Endodermal cell (in vitro differentiated cells): Measurements from ENCODE around the gene HOXC6. TPM values are rescaled to one million over a fixed set of nuclear protein-coding genes. Genes with fewer than 3 reads are reported as not detected.

Source experiments
- DNase-seq: peaks from one replicate; pipeline ENCODE4 v3.0.0-alpha.2; 2017
- H3K27ac ChIP-seq: 2 replicates; pipeline ENCODE4 v1.5.1; 2013; ENCODE audit warnings: mild to moderate bottlenecking, low read depth, low read length, moderate library complexity
- H3K27me3 ChIP-seq: 2 replicates; pipeline ENCODE4 v1.6.1; 2013; ENCODE audit warnings: mild to moderate bottlenecking, low read length, moderate library complexity; ENCODE audit not compliant: insufficient read depth, control insufficient read depth, poor library complexity, severe bottlenecking
- H3K36me3 ChIP-seq: 2 replicates; pipeline ENCODE4 v1.7.0; 2013; ENCODE audit warnings: mild to moderate bottlenecking, low read length, moderate library complexity; ENCODE audit not compliant: control insufficient read depth, insufficient read depth
- H3K4me1 ChIP-seq: one replicate; pipeline ENCODE4 v1.7.0; 2013; ENCODE audit warnings: low read length; ENCODE audit not compliant: control insufficient read depth, insufficient read depth
- H3K4me3 ChIP-seq: 2 replicates; pipeline ENCODE4 v1.5.1; 2013; ENCODE audit warnings: mild to moderate bottlenecking, low read length, moderate library complexity
- H3K9ac ChIP-seq: 2 replicates; pipeline ENCODE4 v1.6.1; 2013; ENCODE audit warnings: mild to moderate bottlenecking, low read length, moderate library complexity; ENCODE audit not compliant: poor library complexity, severe bottlenecking; ENCODE audit errors: extremely low read depth
- H3K9me3 ChIP-seq: 2 replicates; pipeline ENCODE4 v1.6.1; 2013; ENCODE audit warnings: mild to moderate bottlenecking, low read length, moderate library complexity; ENCODE audit not compliant: control insufficient read depth
- H3K27ac Mint-ChIP-seq: 2 replicates; pipeline ENCODE4 v1.8.0; 2020; ENCODE audit warnings: mixed read lengths
- H3K27me3 Mint-ChIP-seq: 2 replicates; pipeline ENCODE4 v1.8.0; 2021; ENCODE audit warnings: mild to moderate bottlenecking, mixed read lengths; ENCODE audit not compliant: insufficient read depth
- H3K36me3 Mint-ChIP-seq: 2 replicates; pipeline ENCODE4 v1.8.0; 2020; ENCODE audit warnings: low read depth, mixed read lengths
- H3K4me1 Mint-ChIP-seq: 2 replicates; pipeline ENCODE4 v1.8.0; 2020; ENCODE audit warnings: mixed read lengths
- H3K4me3 Mint-ChIP-seq: 2 replicates; pipeline ENCODE4 v1.8.0; 2020; ENCODE audit warnings: mild to moderate bottlenecking, moderate library complexity, mixed read lengths
- H3K9me3 Mint-ChIP-seq: 2 replicates; pipeline ENCODE4 v1.8.0; 2020; ENCODE audit warnings: mild to moderate bottlenecking, mixed read lengths
- CTCF ChIP-seq: fragments of 200-600 bp; sonication (generic); conservative IDR thresholded peaks from 2 replicates; pipeline ENCODE4 v1.5.0; 2021; ENCODE audit warnings: antibody characterized with exemption, mild to moderate bottlenecking
- WGBS, 2 experiments: methylation state at CpG; one replicate each; pipeline versions ENCODE4 v1.1.5 to v1.1.7; 2013; ENCODE audit warnings: missing lambda C conversion rate in 2 of 2, mixed read lengths in 1 of 2; ENCODE audit not compliant: insufficient coverage in 1 of 2, insufficient read length in 1 of 2; 5-methylcytosine and 5-hydroxymethylcytosine counted together
- total RNA-seq, 2 donors: library from RNA; stranded (reverse); fragmentation: NEBNext Ultra II Directional in 1 of 2; extraction: Animal tissue kit (Norgen Biotek cat#: 25700) in 1 of 2; gene quantifications; 2 replicates in 1 of 2; 3 replicates in 1 of 2; pipeline ENCODE4 v1.2.1, GENCODE V29; 2021

Gene HOXC6
- total RNA-seq, 2 donors from 2014 or later: not detected

- H3K36me3 Mint-ChIP-seq: no peaks in the 10 kb centered on the region
- H3K27me3 ChIP-seq: peaks cover 100% of the 10 kb centered on the region
- no peak overlapping the region for H3K27ac Mint-ChIP-seq
- no peaks in the 10 kb centered on the region for H3K9me3 ChIP-seq
- no peak overlapping the region for H3K9ac ChIP-seq
- no peak overlapping the region for H3K4me3 ChIP-seq
- TF ChIP-seq CTCF: no peak
- no peaks in the 10 kb centered on the region for H3K4me1 ChIP-seq
- H3K36me3 ChIP-seq: no peaks in the 10 kb centered on the region
- H3K4me3 Mint-ChIP-seq: no peak overlapping the region
- no peaks in the 10 kb centered on the region for H3K9me3 Mint-ChIP-seq
- H3K4me1 Mint-ChIP-seq: peaks cover 3% of the 10 kb centered on the region
- DNase-seq: no peak
- 5 to 6% methylated on average over 11 to 23 of the region's 24 CpGs for WGBS, 2 experiments
- peaks cover 100% of the 10 kb centered on the region for H3K27me3 Mint-ChIP-seq
- H3K27ac ChIP-seq: no peak overlapping the region
Observed at GRCh38 chr12:54054742-54055194, 26.5 kb downstream of the HOXC6 start.

GRCh38 chr12:54055552-54055951 is 27.3 kb downstream of the HOXC6 start:
- Mint-ChIP-seq H3K27me3 (peaks cover 100% of the 10 kb centered on the region), H3K27ac (no peak overlapping the region), H3K36me3 (no peaks in the 10 kb centered on the region), H3K4me3 (no peak overlapping the region), H3K9me3 (no peaks in the 10 kb centered on the region), H3K4me1 (peaks cover 3% of the 10 kb centered on the region)
- H3K27me3 ChIP-seq: peaks cover 100% of the 10 kb centered on the region
- no peaks in the 10 kb centered on the region for H3K9me3 ChIP-seq
- H3K36me3 ChIP-seq: no peaks in the 10 kb centered on the region
- H3K4me3 ChIP-seq: no peak overlapping the region
- no peak for TF ChIP-seq CTCF
- H3K9ac ChIP-seq: no peak overlapping the region
- DNase-seq: no peak
- 6% methylated on average over 2 of the region's 2 CpGs; no CpG with 5 or more reads in 1 of the 2 experiments for WGBS, 2 experiments
- no peaks in the 10 kb centered on the region for H3K4me1 ChIP-seq
- H3K27ac ChIP-seq: no peak overlapping the region

GRCh38 chr12:54056110-54056509 is 27.9 kb downstream of the HOXC6 start:
- H3K27ac Mint-ChIP-seq: no peak overlapping the region
- H3K27ac ChIP-seq: no peak overlapping the region
- H3K4me1 Mint-ChIP-seq: peaks cover 3% of the 10 kb centered on the region

More at GRCh38 chr12:54056110-54056509, 27.9 kb downstream of the HOXC6 start:
- H3K4me3 Mint-ChIP-seq: no peak overlapping the region
- H3K36me3 ChIP-seq: no peaks in the 10 kb centered on the region
- no peaks in the 10 kb centered on the region for H3K9me3 Mint-ChIP-seq
- no peaks in the 10 kb centered on the region for H3K9me3 ChIP-seq
- H3K9ac ChIP-seq: no peak overlapping the region
- H3K27me3 Mint-ChIP-seq: peaks cover 100% of the 10 kb centered on the region
- DNase-seq: no peak
- TF ChIP-seq CTCF: no peak
- no peaks in the 10 kb centered on the region for H3K4me1 ChIP-seq
- no peaks in the 10 kb centered on the region for H3K36me3 Mint-ChIP-seq
- no peak overlapping the region for H3K4me3 ChIP-seq
- peaks cover 100% of the 10 kb centered on the region for H3K27me3 ChIP-seq
